Tibial nerve (tissue), 4 donors: Measurements from ENCODE around the gene MED15. TPM values are rescaled to one million over a fixed set of nuclear protein-coding genes. Genes with fewer than 3 reads are reported as not detected.
A peak's percentile ranks its signal among the peaks of the same experiment; 100 is the strongest.

Experiments
- DNase-seq, 2 donors: peaks; one replicate each; pipeline ENCODE4 v3.0.0-alpha.2; 2019; ENCODE audit warnings: low spot score in 2 of 2
- H3K27ac ChIP-seq, 4 donors: fragments of 200-600 bp; sonication (generic) in 3 of 4; one replicate each; pipeline ENCODE4 v1.5.1; 2017 to 2019; ENCODE audit warnings: mild to moderate bottlenecking in 1 of 4
- H3K27me3 ChIP-seq, 2 donors: fragments of 200-600 bp; sonication (generic) in 1 of 2; one replicate each; pipeline versions ENCODE4 v1.5.1 to v1.6.0; 2017 to 2019
- H3K36me3 ChIP-seq, 3 donors: fragments of 200-600 bp; sonication (generic); one replicate each; pipeline ENCODE4 v1.5.1; 2018 to 2019
- H3K4me1 ChIP-seq, 4 donors: fragments of 200-600 bp; sonication (generic) in 3 of 4; one replicate each; pipeline ENCODE4 v1.5.1; 2017 to 2019
- H3K4me3 ChIP-seq, 4 donors: fragments of 200-600 bp; sonication (generic) in 3 of 4; one replicate each; pipeline ENCODE4 v1.5.1; 2017 to 2019; ENCODE audit warnings: mild to moderate bottlenecking in 1 of 4, moderate library complexity in 1 of 4
- H3K9me3 ChIP-seq, 4 donors: fragments of 200-600 bp; sonication (generic) in 3 of 4; one replicate each; pipeline ENCODE4 v1.5.1; 2017 to 2019
- CTCF ChIP-seq, 5 experiments: fragments of 200-600 bp in 3 of 5; fragments of 450-650 bp in 2 of 5; sonication (generic) in 3 of 5; IDR thresholded peaks; one replicate each; pipeline ENCODE4 v1.5.1; 2016 to 2019; ENCODE audit warnings: antibody characterized with exemption in 5 of 5, mild to moderate bottlenecking in 3 of 5, moderate library complexity in 2 of 5
- EP300 ChIP-seq, 2 donors: sonication (generic); formaldehyde crosslinking; IDR thresholded peaks; one replicate each; pipeline ENCODE4 v1.6.1; 2017; ENCODE audit warnings: antibody characterized with exemption in 2 of 2, mild to moderate bottlenecking in 1 of 2
- POLR2A ChIP-seq, 2 donors: fragments of 450-650 bp; IDR thresholded peaks; one replicate each; pipeline ENCODE4 v1.6.1; 2017; ENCODE audit warnings: antibody characterized with exemption in 2 of 2, mild to moderate bottlenecking in 2 of 2, moderate library complexity in 2 of 2
- WGBS, 2 donors: methylation state at CpG; one replicate each; pipeline ENCODE4 v1.1.5; 2018; 5-methylcytosine and 5-hydroxymethylcytosine counted together
- total RNA-seq, 4 donors: library from RNA; depleted of rRNA; stranded (reverse); fragments of >200 nt; gene quantifications; one replicate each; pipeline ENCODE4 v1.1.0, GENCODE V29; 2016

MED15 gene
- total RNA-seq = 100 to 1,000 TPM in 2 of 4 donors, 10 to 100 TPM in 2; 49.2 to 147 (median 102) TPM

- Histone ChIP-seq H3K27me3 (no peaks in the 10 kb centered on the region), H3K36me3 (no peaks in the 10 kb centered on the region), H3K4me1 (peaks cover 9 to 51% (median 33%) of the 10 kb centered on the region in 4 donors), H3K4me3 (peak within 1 kb of the TSS; percentile 68 to 95 (median 92)), H3K9me3 (no peaks in the 10 kb centered on the region), H3K27ac (peak within 1 kb of the TSS; percentile 92 to 98 (median 96))
- TF ChIP-seq EP300 (IDR thresholded peaks at IDR 0.05) (peak; percentile 77 to 95), CTCF (IDR thresholded peaks at IDR 0.05) (peak in 2 of 5 experiments; percentile 14 to 39), POLR2A (IDR thresholded peaks at IDR 0.05) (peak; percentile 72 to 88)
- peak; percentile 84 to 87 for DNase-seq
- 1 to 2% methylated on average over 18 to 30 of the region's 58 CpGs for WGBS, 2 donors
Observed at GRCh38 chr22:20507253-20508066, at the start of gene MED15. Gene MED15 (plus strand): TSS chr22:20507610. CDS start chr22:20507679, 69 bp downstream.

GRCh38 chr22:20458530-20459151 lies 48.8 kb upstream of the MED15 start:
- no peak for DNase-seq
- 55 to 69% methylated on average over 8 of the region's 8 CpGs for WGBS, 2 donors
- TF ChIP-seq POLR2A (IDR thresholded peaks at IDR 0.05) (no peak), CTCF (IDR thresholded peaks at IDR 0.05) (no peak), EP300 (IDR thresholded peaks at IDR 0.05) (no peak)
- H3K9me3 ChIP-seq = no peaks in the 10 kb centered on the region
- H3K27me3 ChIP-seq = no peaks in the 10 kb centered on the region
- H3K4me3 ChIP-seq = no peak overlapping the region
- H3K36me3 ChIP-seq = peaks cover 0 to 41% (median 0%) of the 10 kb centered on the region in 3 donors
- H3K27ac ChIP-seq = no peak overlapping the region
- H3K4me1 ChIP-seq = peaks cover 0 to 35% (median 6%) of the 10 kb centered on the region in 4 donors

GRCh38 chr22:20459152-20459542 lies 48.3 kb upstream of the MED15 start:
- no peak for TF ChIP-seq EP300 (IDR thresholded peaks at IDR 0.05)
- TF ChIP-seq CTCF (IDR thresholded peaks at IDR 0.05) = no peak
- no peak for TF ChIP-seq POLR2A (IDR thresholded peaks at IDR 0.05)
- H3K27ac ChIP-seq = no peak overlapping the region
- WGBS, 2 donors = 65 to 92% methylated on average over 3 of the region's 3 CpGs
- no peak overlapping the region for H3K4me3 ChIP-seq
- peaks cover 0 to 40% (median 8%) of the 10 kb centered on the region in 4 donors for H3K4me1 ChIP-seq
- H3K9me3 ChIP-seq = no peaks in the 10 kb centered on the region
- DNase-seq = no peak
- no peaks in the 10 kb centered on the region for H3K27me3 ChIP-seq
- H3K36me3 ChIP-seq = peaks cover 0 to 41% (median 0%) of the 10 kb centered on the region in 3 donors

GRCh38 chr22:20459862-20460261 lies 47.5 kb upstream of the MED15 start:
- peaks cover 0 to 43% (median 11%) of the 10 kb centered on the region in 4 donors for H3K4me1 ChIP-seq
- TF ChIP-seq EP300 (IDR thresholded peaks at IDR 0.05) (no peak), POLR2A (IDR thresholded peaks at IDR 0.05) (no peak), CTCF (IDR thresholded peaks at IDR 0.05) (no peak)
- 83 to 87% methylated on average over 4 of the region's 4 CpGs for WGBS, 2 donors
- H3K27ac ChIP-seq = no peak overlapping the region
- DNase-seq = no peak
- H3K27me3 ChIP-seq = no peaks in the 10 kb centered on the region
- H3K36me3 ChIP-seq = peaks cover 0 to 41% (median 3%) of the 10 kb centered on the region in 3 donors
- no peaks in the 10 kb centered on the region for H3K9me3 ChIP-seq
- no peak overlapping the region for H3K4me3 ChIP-seq
